T-helper 2 cell (primary cell): ENCODE results near the gene CGB1.
"Not testable (repeated sequence)": the region's sequence is repeated elsewhere in the genome, so short reads cannot be mapped to it uniquely, and the experiment has no call there.

Experiments used
- DNase-seq, 5 experiments: peaks; one replicate each; pipeline versions ENCODE4 v3.0.0 to v3.0.0-alpha.2; 2012 to 2022
- total RNA-seq, 2 donors: gene quantifications; one replicate each; lab custom pipeline; 2026; lab: John Stamatoyannopoulos, UW

Gene CGB1
- 0 reads per million in 2 donors for total RNA-seq

DNA sequence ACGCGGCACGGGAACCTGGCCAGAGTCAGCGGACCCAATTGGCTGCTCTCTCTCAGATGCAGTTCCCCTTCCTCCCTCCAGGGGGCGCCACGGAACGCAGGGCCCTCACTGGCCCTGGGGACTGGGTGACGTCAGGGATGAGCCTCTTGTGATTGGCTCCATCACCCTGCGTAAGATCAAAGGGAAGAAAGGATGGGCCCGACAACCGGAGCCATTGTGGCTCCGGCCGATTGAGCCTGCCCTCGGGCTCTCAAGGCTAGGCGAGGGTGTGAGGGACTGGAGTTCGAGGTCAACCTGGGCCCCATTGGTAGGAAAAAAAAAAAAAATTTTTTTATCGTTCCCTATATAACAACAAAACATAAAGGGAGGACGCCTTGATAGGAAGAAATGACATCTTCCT is at the start of gene CGB1:
TSS of gene CGB1 (minus strand) at position 81 of the 400 bp plus-strand sequence. CDS start 184 bp downstream, outside the sequence.
- DNase-seq: peak in 1 of 5 experiments; percentile 60

DNA sequence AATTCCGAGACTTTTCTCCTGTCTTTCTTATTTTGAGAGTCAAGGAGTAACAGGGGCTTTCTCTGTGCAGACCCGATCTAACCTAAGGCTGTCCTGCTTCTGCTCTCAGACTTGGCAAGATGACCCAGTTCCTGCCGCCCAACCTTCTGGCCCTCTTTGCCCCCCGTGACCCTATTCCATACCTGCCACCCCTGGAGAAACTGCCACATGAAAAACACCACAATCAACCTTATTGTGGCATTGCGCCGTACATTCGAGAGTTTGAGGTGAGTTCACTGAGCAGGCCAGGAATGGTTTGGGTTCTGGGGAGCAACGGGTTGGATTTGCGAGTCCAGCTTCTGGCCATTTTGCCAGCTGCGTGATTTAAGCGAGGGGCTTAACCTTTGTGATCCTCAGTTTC is 49.6 kb upstream of the CGB1 start:
- DNase-seq: no peak

DNA sequence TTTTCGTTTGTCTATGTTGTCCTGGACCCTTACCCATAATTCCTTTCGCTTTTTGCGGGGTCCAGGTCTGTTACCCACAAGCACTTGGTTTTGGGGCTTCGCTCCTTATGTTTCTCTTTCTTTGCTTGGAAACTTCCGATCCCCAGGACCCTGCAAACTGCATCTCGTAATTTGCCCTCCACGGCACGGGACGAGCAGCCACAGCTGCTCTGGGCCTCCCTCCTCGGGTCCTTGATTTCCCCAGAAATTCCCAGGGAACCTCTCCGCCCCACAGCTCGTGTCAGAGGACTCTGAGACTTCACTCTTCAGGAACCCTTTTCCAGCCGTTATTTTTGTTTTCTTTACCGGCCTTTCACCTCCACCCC is 49.2 kb upstream of the CGB1 start:
- no peak for DNase-seq

DNA sequence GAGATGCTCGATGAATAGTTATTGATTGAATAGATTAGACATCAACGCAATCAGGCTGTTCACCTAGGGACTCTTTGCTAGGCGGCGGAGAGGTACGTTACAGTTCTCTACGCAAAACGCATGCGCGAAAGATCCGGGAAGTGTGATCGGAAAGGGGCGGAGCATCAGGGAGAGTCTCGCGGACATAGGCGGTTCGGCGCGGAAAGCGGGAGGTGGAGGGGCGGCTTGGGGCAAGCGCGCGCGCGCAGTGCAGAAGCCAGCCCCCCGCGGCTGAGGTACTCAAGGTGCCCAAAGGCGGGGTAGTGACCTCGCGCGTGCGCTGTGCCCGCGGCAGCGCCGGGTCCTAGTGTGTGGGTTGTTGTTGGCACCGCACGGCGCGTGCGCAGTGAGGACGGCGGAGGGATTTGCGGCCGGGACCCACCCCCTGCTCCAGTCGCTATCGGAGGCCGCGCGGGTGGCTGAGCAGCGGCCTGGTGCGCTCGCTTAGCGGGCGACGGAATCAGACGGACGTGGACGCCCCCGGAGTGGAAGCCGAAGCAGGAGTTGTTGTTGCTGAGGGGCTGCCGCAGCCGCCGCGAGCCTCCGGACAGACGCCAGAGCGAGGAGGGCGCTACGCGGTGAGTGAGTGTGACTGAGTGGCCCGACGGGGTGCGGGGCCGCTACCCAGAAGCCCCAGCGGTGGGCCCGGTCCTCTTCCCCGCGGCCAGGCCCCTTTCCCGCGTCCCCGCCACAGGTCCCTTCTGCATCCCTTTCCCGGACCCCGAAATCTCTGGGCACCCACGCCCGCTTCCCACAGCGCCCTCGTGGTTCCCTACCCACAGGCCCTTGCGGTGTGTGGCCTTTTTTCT is 48.5 kb upstream of the CGB1 start, which contains the start of gene SNRNP70:
TSS of gene SNRNP70 (plus strand) at position 432 of the 848 bp plus-strand sequence. CDS start 964 bp downstream, outside the sequence.
- DNase-seq: peak; percentile 98 to 100 (median 99)

DNA sequence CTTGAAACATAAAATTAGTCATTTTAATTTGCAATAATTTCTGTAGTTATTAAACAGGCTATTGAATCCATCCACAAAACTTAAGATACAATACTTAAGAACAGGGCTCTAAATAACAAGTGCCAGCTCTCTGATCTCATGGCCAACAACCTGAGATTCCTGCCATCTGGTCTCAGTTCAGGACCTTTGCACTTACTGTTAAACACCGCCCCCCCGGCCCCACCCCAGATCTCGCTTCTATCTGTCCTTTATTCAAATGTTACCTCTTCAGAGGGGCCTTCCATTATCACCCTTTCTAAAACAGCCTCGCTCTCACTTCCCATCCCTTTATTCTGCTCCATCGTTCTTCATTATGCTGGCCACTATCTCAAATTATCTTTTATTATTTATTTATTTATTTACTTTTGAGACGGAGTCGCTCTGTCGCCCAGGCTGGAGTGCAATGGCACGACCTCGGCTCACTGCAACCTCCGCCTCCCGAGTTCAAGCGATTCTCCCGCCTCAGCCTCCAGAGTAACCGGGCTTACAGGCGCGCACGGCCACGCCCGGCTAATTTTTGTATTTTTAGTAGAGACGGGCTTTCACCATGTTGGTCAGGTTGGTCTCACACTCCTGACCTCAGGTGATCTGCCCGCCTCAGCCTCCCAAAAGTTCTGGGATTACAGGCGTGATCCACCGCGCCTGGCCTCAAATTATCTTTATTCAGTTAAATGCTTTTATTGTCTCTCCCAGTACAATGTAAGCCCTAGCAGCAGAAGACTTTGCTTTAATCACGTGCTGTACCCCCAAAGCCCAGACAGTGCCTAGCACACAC is 47.7 kb upstream of the CGB1 start:
- DNase-seq: no peak

DNA sequence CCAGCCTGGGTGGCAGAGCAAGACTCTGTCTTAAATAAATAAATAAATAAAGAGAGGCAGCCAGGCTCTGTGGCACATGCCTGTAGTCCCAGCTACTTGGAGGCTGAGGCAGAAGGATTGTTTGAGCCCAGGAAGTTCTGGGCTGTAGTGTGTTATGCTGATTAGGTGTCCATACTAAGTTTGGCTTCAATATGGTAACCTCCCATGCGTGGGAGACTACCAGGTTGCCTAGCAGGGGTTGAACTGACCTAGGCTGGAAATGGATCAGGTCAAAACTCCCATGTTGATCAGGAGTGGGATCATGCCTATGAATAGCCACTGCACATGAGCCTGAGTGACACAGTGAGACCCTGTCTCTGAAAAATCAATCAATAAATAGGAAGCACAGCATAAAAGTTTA is 44.6 kb upstream of the CGB1 start:
- no peak for DNase-seq

DNA sequence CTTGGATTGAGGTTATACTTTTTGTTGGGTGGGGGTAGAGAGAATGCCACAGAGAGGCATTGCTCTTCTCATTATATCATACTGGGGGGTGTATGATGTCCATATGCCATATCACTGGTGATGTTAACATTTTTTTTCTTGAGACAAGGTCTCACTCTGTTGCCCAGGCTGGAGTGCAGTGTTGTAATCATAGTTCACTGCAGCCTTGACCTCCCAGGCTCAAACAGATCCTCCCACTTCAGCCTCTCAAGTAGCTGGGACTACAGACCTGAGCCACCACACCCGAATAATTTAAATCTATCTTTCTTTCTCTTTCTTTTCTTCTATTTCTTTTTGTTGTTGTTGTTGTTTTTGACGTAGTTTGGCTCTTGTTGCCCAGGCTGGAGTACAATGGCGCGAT is 43.7 kb upstream of the CGB1 start:
- DNase-seq: no peak

DNA sequence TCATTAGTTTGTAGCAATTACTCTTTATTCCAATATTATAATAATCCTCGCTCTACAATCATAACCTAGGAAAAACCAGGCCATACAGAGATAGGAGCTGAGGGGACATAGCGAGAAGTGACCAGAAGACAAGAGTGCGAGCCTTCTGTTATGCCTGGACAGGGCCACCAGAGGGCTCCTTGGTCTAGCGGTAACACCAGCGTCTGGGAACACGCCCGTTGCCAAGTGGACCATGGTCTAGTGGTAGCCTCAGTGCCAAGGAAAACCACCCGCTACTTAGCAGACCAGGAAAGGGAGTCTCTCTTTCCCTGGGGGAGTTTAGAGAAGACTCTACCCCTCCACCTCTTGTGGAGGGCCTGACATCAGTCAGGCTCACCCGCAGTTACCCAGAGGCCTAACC is 38.2 kb upstream of the CGB1 start:
- DNase-seq: not testable (repeated sequence)

DNA sequence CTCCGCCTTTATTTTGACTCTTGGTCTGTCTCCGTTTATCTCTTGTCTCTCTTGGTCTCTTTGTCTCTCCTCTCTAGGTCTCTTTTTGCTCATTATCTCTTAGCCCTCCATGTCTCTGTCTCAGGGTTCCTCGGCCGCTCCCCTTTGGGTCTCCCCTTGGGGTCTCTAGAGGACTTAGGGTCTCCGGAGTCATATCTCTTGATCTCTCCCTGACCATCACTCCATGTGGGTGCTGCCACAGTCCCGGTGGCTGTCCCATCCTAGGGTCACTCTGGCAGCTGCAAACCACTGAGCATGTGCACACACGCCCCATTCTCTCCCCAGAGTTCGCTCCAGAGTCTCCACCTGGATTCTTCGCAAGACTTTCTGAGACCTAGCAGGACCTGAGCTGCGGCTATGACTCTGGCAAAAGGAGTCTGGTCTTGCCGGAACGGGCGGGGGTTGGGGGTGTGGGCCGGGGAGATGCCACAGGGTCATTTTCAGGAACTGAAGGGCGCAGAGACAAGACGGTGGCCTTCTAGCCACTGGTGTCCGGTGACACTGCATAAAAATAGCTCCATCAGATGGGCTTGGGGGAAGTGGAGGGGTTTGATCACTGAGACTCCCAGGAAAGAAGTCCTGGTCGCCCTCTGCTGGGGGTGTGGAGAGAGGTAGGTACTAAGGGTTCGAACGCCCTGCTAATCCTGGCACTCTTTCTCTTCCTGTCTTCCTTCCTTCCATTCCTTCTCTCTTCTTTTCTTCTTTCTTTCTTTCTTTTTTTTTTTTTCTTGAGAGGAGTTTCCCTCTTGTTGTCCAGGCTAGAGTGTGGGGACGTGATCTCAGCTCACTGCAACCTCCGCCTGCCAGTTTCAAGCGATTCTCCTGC is 37.1 kb upstream of the CGB1 start:
- DNase-seq: no peak

DNA sequence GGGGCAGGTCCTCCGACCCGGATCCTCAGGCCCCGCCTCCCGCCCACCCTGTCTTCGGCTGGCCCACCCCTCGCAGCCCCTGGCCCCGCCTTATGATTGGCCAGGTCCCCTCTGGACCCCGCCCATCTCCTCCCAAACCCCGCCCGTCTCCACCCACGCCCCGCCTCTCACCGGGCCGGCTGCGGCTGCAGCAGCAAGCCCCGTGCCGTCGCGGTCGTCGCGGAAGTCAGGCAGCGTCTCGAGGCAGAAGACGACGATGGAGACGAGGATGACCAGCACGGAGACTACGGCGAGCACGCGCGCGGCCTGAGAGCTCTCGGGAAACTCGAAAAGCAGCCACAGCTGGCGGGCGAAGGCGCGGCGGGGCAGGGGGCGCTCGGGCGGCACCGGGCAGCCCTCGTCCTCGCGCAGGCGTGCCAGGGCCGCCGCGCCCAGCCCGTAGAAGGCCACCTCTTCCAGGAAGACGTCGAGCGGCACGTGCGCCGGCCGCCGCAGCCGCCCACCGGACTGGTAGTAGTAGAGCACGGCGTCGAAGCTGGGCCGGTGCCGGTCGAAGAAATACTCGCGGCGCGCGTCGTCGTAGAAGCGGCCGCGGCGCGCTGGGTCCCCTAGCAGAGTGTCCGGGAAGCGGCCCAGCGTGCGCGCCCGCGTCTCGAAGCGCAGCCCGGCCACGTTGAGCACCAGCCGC is 35.3 kb upstream of the CGB1 start:
- DNase-seq: peak in 1 of 5 experiments; percentile 47

DNA sequence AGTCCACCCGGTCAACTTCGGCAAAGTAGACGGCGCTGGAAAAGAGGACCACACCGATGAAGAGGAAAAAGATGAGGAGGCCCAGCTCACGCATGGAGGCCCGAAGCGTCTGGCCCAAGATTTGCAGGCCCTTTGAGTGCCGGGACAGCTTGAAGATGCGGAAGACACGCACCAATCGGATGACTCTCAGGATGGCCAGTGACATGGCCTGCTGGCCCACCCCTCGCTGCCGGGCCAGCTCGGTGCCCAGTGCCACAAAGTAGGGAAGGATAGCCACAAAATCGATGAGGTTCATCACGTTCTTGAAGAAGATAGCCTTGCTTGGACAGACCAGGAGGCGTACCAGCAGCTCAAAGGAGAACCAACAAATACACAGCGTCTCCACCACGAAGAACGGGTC is 33.7 kb upstream of the CGB1 start:
- no peak for DNase-seq

DNA sequence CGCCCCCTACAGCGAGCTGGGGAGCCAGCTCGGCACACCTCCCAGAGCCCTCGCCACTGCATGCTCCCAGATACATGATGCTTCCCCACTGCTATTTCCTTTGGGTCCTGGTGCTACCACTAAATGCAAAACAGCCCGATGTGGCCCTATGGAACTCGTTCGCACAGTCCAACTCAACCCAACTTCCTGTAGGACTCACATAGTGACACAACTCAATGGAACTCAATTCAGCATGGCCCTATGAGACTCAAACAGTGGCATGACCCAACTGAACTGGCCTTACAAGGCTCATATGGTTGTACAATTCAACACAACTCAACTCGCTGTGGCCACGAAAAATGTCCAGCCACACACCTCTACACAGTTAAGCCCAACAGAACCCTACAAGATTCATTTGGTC is 32.3 kb upstream of the CGB1 start:
- no peak for DNase-seq

DNA sequence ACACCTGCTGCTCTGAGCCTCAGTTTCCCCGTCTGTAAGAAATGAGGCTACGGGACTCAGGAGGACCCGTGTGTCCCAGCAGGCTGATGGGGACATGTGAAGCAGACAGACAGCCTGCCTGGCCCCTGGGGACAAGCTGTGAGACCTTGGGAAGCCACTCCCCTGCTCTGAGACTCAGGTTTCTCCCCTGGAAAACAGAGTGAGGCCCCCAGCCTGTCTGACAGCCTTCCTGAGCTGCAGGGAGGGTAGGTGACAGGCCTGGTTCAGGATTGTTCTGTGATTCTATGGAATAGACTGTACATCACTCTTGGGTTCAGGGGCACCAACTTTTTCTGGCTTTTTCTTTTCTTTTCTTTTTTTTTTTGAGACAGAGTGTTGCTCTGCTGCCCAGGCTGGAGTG is 30.9 kb upstream of the CGB1 start:
- no peak for DNase-seq

DNA sequence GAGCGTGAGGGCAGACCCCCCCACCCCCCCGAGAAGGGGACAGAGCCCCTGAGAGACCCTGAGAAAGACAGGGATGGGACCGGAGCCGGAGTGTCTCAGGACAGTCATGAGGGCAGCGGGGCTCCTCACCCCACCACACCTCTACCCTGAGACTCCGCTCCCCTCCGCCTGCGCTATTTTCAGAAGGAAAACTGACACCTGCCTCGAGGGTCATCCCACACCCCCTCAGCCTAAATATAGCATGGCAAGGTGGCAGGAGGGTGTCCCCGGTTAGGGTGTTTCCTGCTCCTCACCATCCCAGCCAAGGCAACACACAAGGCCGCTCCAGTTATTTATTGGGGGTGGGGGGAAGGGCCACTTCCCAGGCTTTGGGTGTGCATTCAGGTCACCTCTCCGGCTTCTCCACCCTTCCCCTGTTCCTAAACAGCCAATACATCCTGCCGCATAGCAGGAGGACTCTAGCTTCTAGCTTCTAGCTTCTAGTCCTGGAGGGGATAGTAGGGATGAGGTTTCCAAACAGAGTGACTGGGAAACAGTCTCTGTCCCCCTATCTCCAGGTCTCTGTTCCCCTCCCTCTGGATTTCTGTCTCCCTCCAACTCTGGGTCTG is 29.3 kb upstream of the CGB1 start:
- no peak for DNase-seq

DNA sequence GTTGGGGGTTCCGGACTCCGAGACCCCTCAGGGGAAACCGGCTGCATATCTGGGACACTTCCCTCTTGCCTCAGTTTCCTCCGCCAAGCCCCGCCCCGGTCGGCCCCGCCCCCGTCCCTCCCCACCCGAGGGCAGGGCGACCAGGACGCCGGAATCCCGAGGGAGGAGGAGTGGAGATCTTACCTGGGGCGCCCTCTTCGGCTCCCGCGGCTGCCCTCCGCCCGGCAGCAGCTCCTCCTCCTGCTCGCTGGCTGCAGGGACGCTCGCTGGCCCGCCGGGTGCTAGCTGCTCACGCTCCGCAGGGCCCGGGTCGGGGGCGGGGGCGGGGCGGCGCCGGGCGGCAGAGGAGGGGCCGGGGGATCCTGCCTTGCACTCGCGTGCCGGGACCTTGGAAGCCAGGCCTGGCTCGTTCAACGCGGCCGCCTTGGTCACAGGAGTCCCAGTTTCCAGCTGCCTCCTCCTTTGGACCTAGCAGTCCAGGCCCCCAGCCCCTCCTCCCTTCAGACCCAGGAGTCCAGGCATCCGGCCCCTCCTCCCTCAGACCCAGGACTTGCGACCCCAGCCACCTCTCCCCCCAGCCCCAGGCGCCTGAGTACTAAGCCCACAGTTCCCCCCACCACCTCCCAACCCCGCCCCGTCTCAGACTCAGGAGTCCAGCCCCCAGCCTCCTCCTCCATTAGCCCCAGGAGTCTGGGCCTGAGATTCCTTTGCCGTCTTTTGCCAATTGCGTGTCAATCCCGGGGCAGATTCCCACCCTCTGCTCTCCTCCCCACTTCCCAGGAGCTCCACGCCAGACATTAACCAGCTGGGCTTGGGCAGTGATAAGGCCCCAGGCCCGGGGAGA is 28.3 kb upstream of the CGB1 start, which contains the start of gene NTF4:
TSS of gene NTF4 (minus strand) at position 51 of the 844 bp plus-strand sequence. CDS start 2,821 bp downstream, outside the sequence.
- no peak for DNase-seq

DNA sequence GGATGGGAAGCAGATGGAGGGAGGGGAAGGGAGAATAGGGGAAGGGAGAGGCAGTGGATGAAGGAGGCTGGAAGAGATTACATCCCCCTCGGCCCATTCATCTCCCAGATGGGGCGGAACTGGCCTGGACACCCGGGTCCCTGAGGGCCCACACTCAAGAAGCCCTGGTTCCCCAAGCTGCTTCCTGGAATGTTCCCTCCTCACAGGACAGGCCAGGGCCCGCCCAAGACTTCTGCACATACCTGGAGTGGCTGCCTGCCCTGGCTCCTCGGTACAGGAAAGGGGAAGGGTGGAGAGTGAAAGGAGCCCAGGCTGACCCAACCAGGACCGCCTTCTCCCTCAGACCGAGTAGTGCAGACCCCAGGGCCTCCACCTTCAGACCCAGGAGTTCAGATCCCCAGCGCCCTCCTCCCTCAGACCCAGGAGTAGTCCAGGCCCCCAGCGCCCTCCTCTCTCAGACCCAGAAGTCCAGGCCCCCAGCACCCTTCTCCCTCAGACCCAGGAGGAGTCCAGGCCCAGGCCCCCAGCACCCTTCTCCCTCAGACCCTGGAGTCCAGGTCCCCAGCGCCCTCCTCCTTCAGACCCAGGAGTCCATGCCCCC is 27.4 kb upstream of the CGB1 start:
- no peak for DNase-seq

DNA sequence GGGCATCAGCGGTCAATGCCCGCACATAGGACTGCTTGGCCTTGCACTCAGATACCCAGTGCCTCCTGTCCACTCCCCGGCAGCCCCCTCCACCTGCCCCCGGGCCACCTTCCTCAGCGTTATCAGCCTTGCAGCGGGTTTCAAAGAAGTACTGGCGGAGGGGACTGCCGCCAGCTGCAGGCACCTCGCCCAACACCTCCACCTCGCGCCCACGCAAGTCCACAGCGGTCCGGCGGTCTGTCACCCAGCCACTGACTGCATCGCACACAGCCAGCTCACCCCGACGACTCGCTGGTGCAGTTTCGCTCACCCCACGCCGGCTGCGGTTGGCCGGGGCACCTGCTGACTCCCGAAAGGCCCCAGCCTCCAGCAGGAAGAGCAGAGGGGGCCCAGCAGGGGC is 24.8 kb upstream of the CGB1 start:
- no peak for DNase-seq

DNA sequence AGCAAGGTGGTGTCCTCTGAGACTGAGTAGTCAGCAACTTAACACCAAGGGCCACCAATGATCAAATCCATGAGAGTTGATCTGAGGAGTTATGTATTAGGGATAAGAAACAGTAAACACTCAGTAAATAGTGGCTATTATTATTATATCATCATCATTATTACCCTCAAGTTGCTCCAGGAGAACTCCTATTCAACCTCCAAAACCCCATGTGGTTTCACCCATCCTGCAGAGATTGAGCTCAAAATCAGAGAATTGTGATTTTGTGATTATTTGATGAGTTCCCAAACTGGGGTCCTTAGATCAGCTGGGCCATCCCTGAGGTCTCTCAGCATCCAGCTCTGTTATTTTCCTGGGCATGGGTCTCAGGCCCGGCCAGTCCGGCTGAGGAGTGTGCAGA is 24.3 kb upstream of the CGB1 start:
- no peak for DNase-seq

DNA sequence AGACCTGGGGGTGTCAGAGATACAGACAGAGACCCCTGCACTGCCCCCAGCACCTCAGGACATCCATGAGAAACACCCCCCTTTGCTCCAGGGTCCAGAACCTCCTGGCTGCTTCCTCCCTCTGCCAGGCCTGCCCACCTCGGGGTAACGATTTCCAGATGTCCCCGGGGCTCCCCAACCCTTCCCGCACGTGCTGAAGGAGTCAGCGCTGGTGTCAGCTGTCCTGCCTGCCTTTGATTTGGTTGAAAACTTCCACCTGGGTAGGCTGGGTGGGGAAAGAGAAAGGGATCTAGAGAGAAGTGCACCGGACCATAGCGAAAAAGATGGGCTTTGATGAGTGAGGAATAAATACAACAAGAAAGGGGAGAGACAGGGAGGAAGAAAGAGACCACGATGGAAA is 22.4 kb upstream of the CGB1 start:
- no peak for DNase-seq

DNA sequence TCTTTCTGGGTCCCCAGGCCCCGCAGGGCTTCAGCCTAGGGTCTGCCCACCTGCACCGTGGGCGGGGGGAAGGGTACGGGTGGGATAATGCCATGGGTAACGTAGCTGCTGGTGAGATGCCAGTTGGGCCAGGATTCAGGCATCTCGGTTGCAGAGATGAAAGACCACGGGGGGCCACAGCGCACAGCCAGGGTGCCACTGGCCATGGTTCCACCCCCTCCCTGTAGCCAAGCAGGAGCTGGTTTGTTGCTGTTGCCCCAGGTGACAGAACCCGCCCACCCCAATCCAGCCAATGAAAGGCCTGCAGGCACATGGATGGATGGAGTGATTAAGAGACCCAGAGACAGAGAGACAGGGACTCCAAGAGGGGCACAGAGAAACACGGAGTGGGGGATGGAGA is 21.9 kb upstream of the CGB1 start:
- peak in 1 of 5 experiments; percentile 30 for DNase-seq
